GM10248 (cell line): ENCODE results near the gene PTPRG.

Experiments
- CTCF ChIA-PET: fragments of 300-600 bp; sonication (Branson Sonifier 250); formaldehyde crosslinking; extraction: SDS; loops from one replicate; lab custom pipeline; 2021; ENCODE audit warnings: antibody characterized with exemption; lab: Yijun Ruan, JAX
- POLR2A ChIA-PET: fragments of 350-650 bp; sonication (Branson Sonifier 250); formaldehyde crosslinking; extraction: SDS; loops from one replicate; lab custom pipeline; 2020; ENCODE audit warnings: antibody characterized with exemption; lab: Yijun Ruan, JAX
- DNase-seq: peaks from one replicate; pipeline ENCODE4 v3.0.0; 2012; ENCODE audit errors: extremely low spot score
- TF ChIP-seq, protein P1 (sequence below): IDR thresholded peaks from 2 replicates; pipeline ENCODE4 v1.5.1; 2012; ENCODE audit warnings: mild to moderate bottlenecking, low read depth; ENCODE audit errors: extremely low read depth, missing control alignments, control extremely low read depth

The PTPRG gene

DNA sequence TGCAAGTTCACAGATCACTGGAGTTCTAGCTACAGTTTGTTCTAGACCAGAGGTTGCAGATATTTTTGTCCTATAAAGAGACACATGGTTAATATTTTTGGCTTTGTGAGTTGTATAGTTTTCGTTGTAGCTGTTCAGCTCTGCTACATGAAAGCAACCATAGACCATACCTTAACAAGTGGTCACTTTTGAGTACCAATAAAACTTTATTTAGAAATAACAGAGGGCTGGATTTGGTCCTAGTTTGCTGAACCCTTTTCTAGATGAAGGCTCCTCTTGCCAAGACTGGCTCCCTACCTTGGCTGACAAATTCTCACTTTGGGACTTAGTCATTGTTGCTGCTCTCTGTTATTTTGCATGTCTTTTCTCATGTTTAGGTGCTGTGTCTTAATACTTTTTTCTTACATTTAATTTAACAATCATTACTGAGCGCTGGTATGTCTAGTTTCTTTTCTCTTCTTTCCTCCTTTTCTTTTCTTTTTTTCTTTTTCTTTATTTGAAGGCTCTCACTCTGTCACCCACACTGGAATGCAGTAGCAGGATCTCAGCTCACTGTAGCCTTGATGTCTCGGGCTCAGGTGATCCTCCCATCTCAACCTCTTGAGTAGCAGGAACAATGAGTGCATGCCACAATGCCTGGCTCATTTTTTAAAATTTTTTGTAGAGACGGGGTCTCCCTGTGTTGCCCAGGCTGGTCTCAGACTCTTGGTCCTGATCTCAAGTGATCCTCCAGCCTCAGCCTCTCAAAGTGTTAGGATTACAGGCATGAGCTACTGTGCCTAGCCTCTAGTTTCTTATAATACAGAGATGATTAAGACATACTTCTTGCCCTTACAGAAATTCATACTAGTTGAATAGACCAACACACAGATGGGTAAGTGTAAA is 227.5 kb downstream of the PTPRG start:
- TF ChIP-seq, protein P1, sequence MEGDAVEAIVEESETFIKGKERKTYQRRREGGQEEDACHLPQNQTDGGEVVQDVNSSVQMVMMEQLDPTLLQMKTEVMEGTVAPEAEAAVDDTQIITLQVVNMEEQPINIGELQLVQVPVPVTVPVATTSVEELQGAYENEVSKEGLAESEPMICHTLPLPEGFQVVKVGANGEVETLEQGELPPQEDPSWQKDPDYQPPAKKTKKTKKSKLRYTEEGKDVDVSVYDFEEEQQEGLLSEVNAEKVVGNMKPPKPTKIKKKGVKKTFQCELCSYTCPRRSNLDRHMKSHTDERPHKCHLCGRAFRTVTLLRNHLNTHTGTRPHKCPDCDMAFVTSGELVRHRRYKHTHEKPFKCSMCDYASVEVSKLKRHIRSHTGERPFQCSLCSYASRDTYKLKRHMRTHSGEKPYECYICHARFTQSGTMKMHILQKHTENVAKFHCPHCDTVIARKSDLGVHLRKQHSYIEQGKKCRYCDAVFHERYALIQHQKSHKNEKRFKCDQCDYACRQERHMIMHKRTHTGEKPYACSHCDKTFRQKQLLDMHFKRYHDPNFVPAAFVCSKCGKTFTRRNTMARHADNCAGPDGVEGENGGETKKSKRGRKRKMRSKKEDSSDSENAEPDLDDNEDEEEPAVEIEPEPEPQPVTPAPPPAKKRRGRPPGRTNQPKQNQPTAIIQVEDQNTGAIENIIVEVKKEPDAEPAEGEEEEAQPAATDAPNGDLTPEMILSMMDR = no peak
- ChIA-PET POLR2A (no interaction called here), CTCF (no interaction called here)
- DNase-seq = no peak

DNA sequence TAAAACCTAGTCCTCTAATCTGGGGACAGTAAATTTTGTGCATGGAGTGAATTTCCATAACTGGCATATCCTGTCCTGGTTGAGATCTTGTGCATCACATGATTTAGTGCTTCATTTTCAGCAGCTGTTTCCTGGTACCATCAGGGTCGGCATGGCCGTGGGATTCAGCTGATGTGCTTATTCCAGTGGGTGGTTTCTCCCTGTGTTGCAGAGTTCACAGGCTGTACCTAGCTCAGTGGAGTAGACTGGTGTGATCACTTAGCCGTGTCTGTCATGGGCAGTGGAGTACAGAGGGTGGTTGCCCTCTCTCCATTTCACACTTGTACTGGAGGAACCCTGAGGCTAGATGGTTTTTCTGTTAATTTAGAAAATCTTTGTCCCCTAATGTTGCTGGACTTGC is 228.5 kb downstream of the PTPRG start:
- ChIA-PET POLR2A (no interaction called here), CTCF (interaction anchor here (0.8 kb wide), 1 partner anchor 27 kb away, joined by 3 read pairs; no protein-coding TSS in a partner anchor)
- DNase-seq = no peak
- TF ChIP-seq, protein P1 = no peak

GRCh38 chr3:61790411-61790810 is 229.0 kb downstream of the PTPRG start:
- TF ChIP-seq, protein P1 = no peak
- ChIA-PET CTCF (interaction anchor here (0.8 kb wide), 1 partner anchor 26 kb away, joined by 3 read pairs; no protein-coding TSS in a partner anchor), POLR2A (no interaction called here)
- DNase-seq = no peak

DNA sequence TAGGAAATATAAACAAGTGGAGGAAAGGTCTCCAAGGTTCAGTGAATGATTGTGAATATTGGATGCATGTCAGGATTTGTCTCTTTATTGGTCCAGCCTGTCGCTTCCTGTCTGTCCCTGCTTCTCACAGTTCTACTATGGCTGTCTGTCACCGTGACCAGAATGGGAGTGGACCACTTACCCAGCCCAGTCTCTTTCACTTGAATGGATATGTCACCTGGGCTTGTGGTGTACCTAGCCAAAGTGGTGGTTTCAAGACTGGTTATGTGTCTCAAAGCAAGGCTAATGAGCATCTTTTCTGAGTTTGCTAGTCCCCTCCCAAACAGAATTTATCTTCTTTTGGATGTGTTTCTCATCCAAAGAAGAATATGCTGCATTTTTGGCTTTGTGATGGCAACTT is 231.7 kb downstream of the PTPRG start:
- no peak for DNase-seq
- POLR2A ChIA-PET = no interaction called here
- CTCF ChIA-PET = no interaction called here
- TF ChIP-seq, protein P1 = no peak

GRCh38 chr3:61793521-61793920 is 232.2 kb downstream of the PTPRG start:
- ChIA-PET POLR2A (no interaction called here), CTCF (no interaction called here)
- TF ChIP-seq, protein P1 = no peak
- DNase-seq = no peak

- DNase-seq = no peak
- CTCF ChIA-PET = no interaction called here
- TF ChIP-seq, protein P1 = no peak
- POLR2A ChIA-PET = no interaction called here
These were observed 233.0 kb downstream of the PTPRG start for GRCh38 chr3:61794341-61794740.
